Endothelial cell (in vitro differentiated cells): Measurements from ENCODE around the gene PIGC. TPM values are rescaled to one million over a fixed set of nuclear protein-coding genes. Genes with fewer than 3 reads are reported as not detected.

Source experiments
- DNase-seq: peaks from one replicate; pipeline ENCODE4 v3.0.0; 2021; ENCODE audit warnings: low spot score
- H3K27ac Mint-ChIP-seq: one replicate; pipeline ENCODE4 v1.8.0; 2021; ENCODE audit warnings: mixed read lengths, inconsistent platforms; ENCODE audit not compliant: unreplicated experiment
- H3K27me3 Mint-ChIP-seq: one replicate; pipeline ENCODE4 v1.8.0; 2021; ENCODE audit warnings: mild to moderate bottlenecking, moderate library complexity, mixed read lengths, inconsistent platforms; ENCODE audit not compliant: unreplicated experiment
- H3K36me3 Mint-ChIP-seq: one replicate; pipeline ENCODE4 v1.8.0; 2021; ENCODE audit warnings: mild to moderate bottlenecking, low read depth, mixed read lengths, inconsistent platforms; ENCODE audit not compliant: unreplicated experiment
- H3K4me1 Mint-ChIP-seq: one replicate; pipeline ENCODE4 v1.8.0; 2021; ENCODE audit warnings: mild to moderate bottlenecking, mixed read lengths, inconsistent platforms; ENCODE audit not compliant: unreplicated experiment
- H3K4me3 Mint-ChIP-seq: one replicate; pipeline ENCODE4 v1.8.0; 2021; ENCODE audit warnings: mild to moderate bottlenecking, mixed read lengths, inconsistent platforms; ENCODE audit not compliant: unreplicated experiment
- H3K9me3 Mint-ChIP-seq: one replicate; pipeline ENCODE4 v1.8.0; 2021; ENCODE audit warnings: mixed read lengths, inconsistent platforms; ENCODE audit not compliant: unreplicated experiment
- total RNA-seq: library from RNA; stranded (reverse); fragmentation: NEBNext Ultra II Directional; extraction: Animal tissue kit (Norgen Biotek cat#: 25700); gene quantifications from one replicate; pipeline ENCODE4 v1.2.1, GENCODE V29; 2021; ENCODE audit not compliant: unreplicated experiment
- TF ChIP-seq, protein P1 (sequence below): fragments of 200-600 bp; sonication (generic); IDR thresholded peaks from one replicate; pipeline ENCODE4 v1.5.0; 2021; ENCODE audit warnings: antibody characterized with exemption; ENCODE audit not compliant: unreplicated experiment

PIGC gene
- total RNA-seq, 1 donor from 2014 or later = 23.7 TPM

DNA sequence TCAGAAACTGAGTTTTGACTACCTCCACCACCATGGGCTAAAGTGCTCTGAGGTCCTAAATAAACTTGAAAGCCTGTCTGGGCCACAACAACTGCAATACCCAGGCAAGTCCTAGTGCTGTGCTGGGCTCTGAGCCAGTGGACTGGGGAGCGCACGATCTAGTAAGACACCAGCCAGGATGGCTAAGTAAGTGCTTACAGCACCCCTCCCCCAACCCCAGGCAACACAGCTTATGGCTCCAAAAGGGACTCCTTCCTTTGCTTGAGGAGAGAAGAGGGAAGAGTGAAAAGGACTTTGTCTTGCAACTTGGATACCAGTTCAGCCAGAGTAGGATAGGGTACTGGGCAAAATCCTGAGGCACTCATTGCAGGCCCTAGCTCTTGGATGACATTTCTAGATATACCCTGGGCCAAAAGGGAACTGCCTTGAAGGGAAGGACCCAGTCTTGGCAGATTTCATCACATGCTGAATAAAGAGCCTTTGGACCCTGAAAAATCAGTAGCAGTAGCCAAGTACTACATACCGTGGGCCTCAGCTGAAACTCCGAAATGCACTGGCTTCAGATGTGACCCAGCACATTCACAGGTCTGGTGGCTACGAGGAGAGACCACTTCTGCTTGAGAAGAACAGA, 21.8 kb downstream of the PIGC start:
- Mint-ChIP-seq H3K4me3 (no peak overlapping the region), H3K27ac (no peak overlapping the region), H3K9me3 (no peaks in the 10 kb centered on the region), H3K4me1 (peaks cover 8% of the 10 kb centered on the region), H3K27me3 (no peaks in the 10 kb centered on the region), H3K36me3 (no peaks in the 10 kb centered on the region)
- TF ChIP-seq, protein P1, sequence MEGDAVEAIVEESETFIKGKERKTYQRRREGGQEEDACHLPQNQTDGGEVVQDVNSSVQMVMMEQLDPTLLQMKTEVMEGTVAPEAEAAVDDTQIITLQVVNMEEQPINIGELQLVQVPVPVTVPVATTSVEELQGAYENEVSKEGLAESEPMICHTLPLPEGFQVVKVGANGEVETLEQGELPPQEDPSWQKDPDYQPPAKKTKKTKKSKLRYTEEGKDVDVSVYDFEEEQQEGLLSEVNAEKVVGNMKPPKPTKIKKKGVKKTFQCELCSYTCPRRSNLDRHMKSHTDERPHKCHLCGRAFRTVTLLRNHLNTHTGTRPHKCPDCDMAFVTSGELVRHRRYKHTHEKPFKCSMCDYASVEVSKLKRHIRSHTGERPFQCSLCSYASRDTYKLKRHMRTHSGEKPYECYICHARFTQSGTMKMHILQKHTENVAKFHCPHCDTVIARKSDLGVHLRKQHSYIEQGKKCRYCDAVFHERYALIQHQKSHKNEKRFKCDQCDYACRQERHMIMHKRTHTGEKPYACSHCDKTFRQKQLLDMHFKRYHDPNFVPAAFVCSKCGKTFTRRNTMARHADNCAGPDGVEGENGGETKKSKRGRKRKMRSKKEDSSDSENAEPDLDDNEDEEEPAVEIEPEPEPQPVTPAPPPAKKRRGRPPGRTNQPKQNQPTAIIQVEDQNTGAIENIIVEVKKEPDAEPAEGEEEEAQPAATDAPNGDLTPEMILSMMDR = no peak
- no peak for DNase-seq

DNA sequence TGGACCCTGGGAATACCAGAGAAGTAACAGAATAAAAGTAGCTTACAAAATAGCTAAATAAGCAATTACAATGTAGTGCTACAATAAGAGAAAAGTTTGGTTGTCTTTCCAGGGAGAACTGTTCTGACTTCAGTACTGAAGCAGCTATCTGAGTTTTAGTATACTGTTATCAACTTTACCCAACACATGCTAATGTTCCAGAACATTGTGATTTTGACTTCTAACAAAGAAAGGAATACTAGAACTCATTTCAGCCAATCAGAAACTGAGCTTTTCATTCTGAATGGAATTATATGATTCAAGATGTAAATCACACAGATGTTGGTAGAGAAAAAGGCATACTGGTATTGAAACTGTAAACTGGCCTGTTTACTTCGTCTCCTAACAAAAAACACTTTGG, 23.5 kb downstream of the PIGC start, which contains the start of gene C1orf105:
C1orf105 (plus strand) TSS at position 301 of the 400 bp plus-strand sequence. CDS start 201 bp downstream, outside the sequence.
- Mint-ChIP-seq H3K27ac (no peak within 1 kb of the TSS), H3K9me3 (no peaks in the 10 kb centered on the region), H3K27me3 (no peaks in the 10 kb centered on the region), H3K4me1 (peaks cover 8% of the 10 kb centered on the region), H3K4me3 (no peak within 1 kb of the TSS), H3K36me3 (no peaks in the 10 kb centered on the region)
- no peak for DNase-seq
- TF ChIP-seq, protein P1 = no peak

DNA sequence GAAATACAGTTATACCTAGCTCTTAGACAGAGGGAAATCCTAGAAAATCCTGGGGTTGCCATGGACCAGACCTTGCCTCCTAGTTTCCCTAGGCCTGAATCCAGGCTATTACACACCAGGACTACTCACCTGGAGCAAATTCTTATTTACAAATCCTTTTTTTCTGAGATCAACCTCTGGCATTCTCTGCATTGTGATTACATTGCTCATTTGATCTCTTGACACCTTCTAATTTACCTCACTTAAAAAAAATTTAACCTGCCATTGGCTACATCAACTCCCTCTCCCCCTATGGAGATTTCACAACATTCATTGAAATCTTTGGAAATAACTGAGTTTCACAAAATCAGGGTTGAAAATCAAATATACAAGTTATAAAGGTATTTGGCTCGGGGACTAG, 26.3 kb downstream of the PIGC start:
- TF ChIP-seq, protein P1 = no peak
- H3K9me3 Mint-ChIP-seq = no peaks in the 10 kb centered on the region
- DNase-seq = no peak
- no peaks in the 10 kb centered on the region for H3K27me3 Mint-ChIP-seq
- no peaks in the 10 kb centered on the region for H3K36me3 Mint-ChIP-seq
- no peak overlapping the region for H3K27ac Mint-ChIP-seq
- peaks cover 8% of the 10 kb centered on the region for H3K4me1 Mint-ChIP-seq
- H3K4me3 Mint-ChIP-seq = no peak overlapping the region

DNA sequence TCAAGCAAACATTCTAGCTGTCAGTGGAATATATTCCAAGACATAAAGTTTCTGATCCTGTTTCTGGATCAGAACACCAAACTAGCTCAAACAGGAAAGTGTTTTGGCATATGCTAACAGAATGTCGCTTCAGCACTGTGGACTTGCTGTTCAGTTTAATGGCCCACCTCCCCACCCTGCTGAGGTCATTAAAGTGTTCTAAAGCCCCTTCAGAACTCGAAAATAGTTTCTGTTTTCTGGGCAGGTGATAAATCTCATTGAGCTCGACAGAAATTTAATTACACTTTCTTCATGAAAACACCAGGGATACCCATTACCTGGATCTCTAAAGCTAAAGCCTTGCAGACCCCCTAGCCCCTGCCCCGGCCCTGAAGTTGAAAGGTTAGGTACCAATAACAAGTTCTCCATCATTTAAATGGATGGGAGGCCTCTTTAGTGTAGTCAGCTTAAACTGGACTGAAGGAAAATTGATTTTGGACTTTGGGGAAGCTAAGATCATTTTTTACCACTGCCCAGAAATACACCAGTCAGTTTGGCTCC, 27.3 kb downstream of the PIGC start:
- no peak for DNase-seq
- H3K36me3 Mint-ChIP-seq = no peaks in the 10 kb centered on the region
- H3K27me3 Mint-ChIP-seq = no peaks in the 10 kb centered on the region
- H3K27ac Mint-ChIP-seq = no peak overlapping the region
- H3K9me3 Mint-ChIP-seq = no peaks in the 10 kb centered on the region
- TF ChIP-seq, protein P1 = no peak
- H3K4me3 Mint-ChIP-seq = no peak overlapping the region
- peaks cover 7% of the 10 kb centered on the region for H3K4me1 Mint-ChIP-seq

DNA sequence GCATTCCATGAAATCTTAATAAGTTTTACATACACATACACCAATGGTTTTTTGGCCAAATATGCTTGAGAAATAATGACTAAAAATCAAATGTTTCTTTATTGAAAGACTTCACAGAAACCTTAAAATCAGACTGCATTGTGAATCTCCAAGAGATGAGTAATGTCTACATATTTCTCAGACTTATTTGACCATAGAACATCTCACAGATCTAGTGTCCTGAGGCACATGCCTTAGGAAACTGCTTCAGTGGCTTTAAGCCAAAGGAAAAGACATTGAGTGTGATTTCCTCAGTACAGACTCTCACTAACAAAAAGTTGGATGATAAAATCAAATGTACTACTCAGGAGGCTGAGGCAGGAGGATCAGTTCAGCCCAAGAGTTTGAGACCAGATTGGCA, 29.5 kb downstream of the PIGC start:
- H3K27ac Mint-ChIP-seq = no peak overlapping the region
- TF ChIP-seq, protein P1 = no peak
- DNase-seq = no peak
- H3K36me3 Mint-ChIP-seq = no peaks in the 10 kb centered on the region
- H3K9me3 Mint-ChIP-seq = no peaks in the 10 kb centered on the region
- no peak overlapping the region for H3K4me3 Mint-ChIP-seq
- H3K27me3 Mint-ChIP-seq = no peaks in the 10 kb centered on the region
- H3K4me1 Mint-ChIP-seq = peaks cover 3% of the 10 kb centered on the region
